ENCODE results near the gene ZNF69.
"Not testable (repeated sequence)": the region's sequence is repeated elsewhere in the genome, so short reads cannot be mapped to it uniquely, and the experiment has no call there.

Gene ZNF69

GRCh38 chr19:11927227-11927626, 39.6 kb downstream of the ZNF69 start:
- no peak for DNase-seq (ENCODE audit: low read depth)
- TF ChIP-seq CTCF (IDR thresholded peaks at IDR 0.05; ENCODE audit: insufficient read depth, low read depth, low read length, missing control alignments): no peak
- no peak overlapping the region for H3K4me3 ChIP-seq (ENCODE audit: low read length)

- DNase-seq (ENCODE audit: low read depth): no peak
- TF ChIP-seq CTCF (IDR thresholded peaks at IDR 0.05; ENCODE audit: insufficient read depth, low read depth, low read length, missing control alignments): no peak
- no peak overlapping the region for H3K4me3 ChIP-seq (ENCODE audit: low read length)
Observed at GRCh38 chr19:11931051-11931450, 43.5 kb downstream of the ZNF69 start.

- TF ChIP-seq CTCF (IDR thresholded peaks at IDR 0.05; ENCODE audit: insufficient read depth, low read depth, low read length, missing control alignments): no peak
- no peak overlapping the region for H3K4me3 ChIP-seq (ENCODE audit: low read length)
- no peak for DNase-seq (ENCODE audit: low read depth)
Observed at GRCh38 chr19:11931513-11931912, 43.9 kb downstream of the ZNF69 start.

- not testable (repeated sequence) for DNase-seq (ENCODE audit: low read depth); H3K4me3 ChIP-seq (ENCODE audit: low read length)
Observed at GRCh38 chr19:11935829-11936228, 48.2 kb downstream of the ZNF69 start.

GRCh38 chr19:11938383-11938782, 50.8 kb downstream of the ZNF69 start:
- H3K4me3 ChIP-seq (ENCODE audit: low read length); DNase-seq (ENCODE audit: low read depth): not testable (repeated sequence)

GRCh38 chr19:11941361-11941887, 53.8 kb downstream of the ZNF69 start:
- DNase-seq (ENCODE audit: low read depth); H3K4me3 ChIP-seq (ENCODE audit: low read length): not testable (repeated sequence)

GRCh38 chr19:11942008-11942842, 54.6 kb downstream of the ZNF69 start:
- DNase-seq (ENCODE audit: low read depth): no peak
- TF ChIP-seq CTCF (IDR thresholded peaks at IDR 0.05; ENCODE audit: insufficient read depth, low read depth, low read length, missing control alignments): no peak
- no peak overlapping the region for H3K4me3 ChIP-seq (ENCODE audit: low read length)

- DNase-seq (ENCODE audit: low read depth): no peak
- no peak for TF ChIP-seq CTCF (IDR thresholded peaks at IDR 0.05; ENCODE audit: insufficient read depth, low read depth, low read length, missing control alignments)
- no peak overlapping the region for H3K4me3 ChIP-seq (ENCODE audit: low read length)
Observed at GRCh38 chr19:11942843-11943108, 55.2 kb downstream of the ZNF69 start.
